Effector memory CD4-positive, alpha-beta T cell (primary cell): ENCODE measurements around the gene ACSM3.

Source experiments
- DNase-seq, 3 donors: peaks; one replicate each; pipeline ENCODE4 v3.0.0-alpha.2; 2020
- H3K27ac ChIP-seq: 2 replicates; pipeline ENCODE4 v1.7.0; 2013; ENCODE audit warnings: mild to moderate bottlenecking, low read length, moderate library complexity; ENCODE audit not compliant: insufficient read depth, poor library complexity, severe bottlenecking
- H3K27me3 ChIP-seq: replicated peaks from 2 replicates; pipeline ENCODE4 v1.7.0; 2013; ENCODE audit warnings: mild to moderate bottlenecking, low read length; ENCODE audit not compliant: insufficient read depth, control insufficient read depth, poor library complexity, severe bottlenecking
- H3K36me3 ChIP-seq: 2 replicates; pipeline ENCODE4 v1.7.0; 2013; ENCODE audit warnings: mild to moderate bottlenecking, low read length, moderate library complexity; ENCODE audit not compliant: control insufficient read depth, insufficient read depth
- H3K4me1 ChIP-seq: 2 replicates; pipeline ENCODE4 v1.7.0; 2013; ENCODE audit warnings: low read length, mild to moderate bottlenecking; ENCODE audit not compliant: control insufficient read depth, insufficient read depth, poor library complexity, severe bottlenecking
- H3K4me3 ChIP-seq: 2 replicates; pipeline ENCODE4 v1.7.0; 2013; ENCODE audit warnings: low read length, low read depth, mild to moderate bottlenecking; ENCODE audit not compliant: insufficient read depth, poor library complexity, severe bottlenecking
- H3K9me3 ChIP-seq: 2 replicates; pipeline ENCODE4 v1.7.0; 2013; ENCODE audit warnings: mild to moderate bottlenecking, low read length, moderate library complexity; ENCODE audit not compliant: control insufficient read depth

Gene ACSM3

DNA sequence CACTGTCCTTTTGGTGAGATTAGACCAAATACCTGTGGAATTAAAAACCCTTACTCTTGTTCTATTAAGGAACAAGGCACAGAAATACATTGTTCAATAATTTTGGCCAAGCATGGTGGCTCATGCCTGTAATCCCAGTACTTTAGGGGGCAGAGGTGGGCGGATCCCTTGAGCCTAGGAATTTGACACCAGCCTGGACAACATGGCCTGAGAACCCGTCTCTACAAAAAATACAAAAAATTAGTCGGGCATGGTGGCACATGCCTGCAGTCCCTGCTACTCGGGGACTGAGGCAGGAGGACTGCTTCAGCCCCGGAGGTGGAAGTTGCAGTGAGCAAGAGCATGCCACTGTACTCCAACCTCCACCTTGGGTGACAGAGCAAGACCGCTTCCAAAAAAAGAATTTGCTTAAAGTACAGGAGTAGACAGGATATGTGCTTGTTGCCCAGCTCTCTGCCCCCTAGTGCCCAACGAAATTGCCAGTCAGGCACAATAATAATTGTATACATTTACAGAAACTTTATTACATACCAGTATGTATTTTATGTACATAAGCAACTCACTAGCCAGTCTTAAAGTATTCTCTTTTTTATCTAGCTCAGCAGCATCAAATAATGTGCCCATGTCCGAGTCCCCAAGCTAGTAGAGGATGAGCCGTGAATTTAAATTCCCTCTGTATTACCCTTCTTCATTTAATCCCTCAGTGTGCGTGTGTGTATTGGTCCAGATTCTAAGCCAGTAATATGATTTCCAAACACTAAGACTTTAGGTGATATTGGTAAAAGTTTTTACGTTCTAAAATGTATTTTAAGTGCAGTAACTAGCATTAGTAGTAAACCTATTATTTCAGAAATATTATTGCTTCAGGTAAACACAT, 23.6 kb upstream of the ACSM3 start:
- Histone ChIP-seq H3K4me3 (peak overlapping the region; percentile 100), H3K36me3 (peaks cover 33% of the 10 kb centered on the region), H3K4me1 (peaks cover 5% of the 10 kb centered on the region), H3K27ac (peak overlapping the region; percentile 98), H3K27me3 (no peaks in the 10 kb centered on the region), H3K9me3 (no peaks in the 10 kb centered on the region)
- DNase-seq = no peak

DNA sequence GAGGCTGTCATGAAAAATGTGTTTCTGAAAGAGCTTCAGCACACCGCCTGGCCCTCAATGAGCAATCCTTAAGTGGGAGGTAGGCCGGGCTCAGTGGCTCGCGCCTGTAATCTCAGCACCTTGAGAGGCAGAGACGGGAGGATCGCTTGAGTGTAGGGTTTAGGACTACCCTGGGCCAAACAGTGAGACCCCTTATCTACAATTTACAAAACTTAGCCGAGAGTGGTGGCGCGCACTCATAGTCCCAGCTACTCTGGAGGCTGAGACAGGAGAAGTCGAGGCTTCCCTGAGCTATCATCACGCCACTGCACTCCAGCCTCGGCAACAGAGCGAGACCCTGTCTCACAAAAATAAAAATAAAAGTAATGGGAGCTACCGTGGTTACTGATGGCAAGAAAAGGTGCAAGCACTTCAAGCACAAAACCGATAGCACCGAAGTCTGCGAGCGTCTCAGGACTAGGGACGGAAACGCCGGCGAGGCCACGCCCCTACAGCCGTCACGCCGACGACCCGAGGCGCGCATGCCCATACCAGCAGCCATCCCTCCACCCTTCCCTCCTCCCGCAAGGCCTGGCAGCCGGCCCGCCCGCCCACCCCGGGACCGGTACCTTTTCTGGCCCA, 22.8 kb upstream of the ACSM3 start:
- H3K9me3 ChIP-seq = no peaks in the 10 kb centered on the region
- peak overlapping the region; percentile 100 for H3K4me3 ChIP-seq
- DNase-seq = peak; percentile 83 to 87 (median 84)
- peaks cover 26% of the 10 kb centered on the region for H3K36me3 ChIP-seq
- H3K4me1 ChIP-seq = peaks cover 5% of the 10 kb centered on the region
- no peaks in the 10 kb centered on the region for H3K27me3 ChIP-seq
- peak overlapping the region; percentile 98 for H3K27ac ChIP-seq

DNA sequence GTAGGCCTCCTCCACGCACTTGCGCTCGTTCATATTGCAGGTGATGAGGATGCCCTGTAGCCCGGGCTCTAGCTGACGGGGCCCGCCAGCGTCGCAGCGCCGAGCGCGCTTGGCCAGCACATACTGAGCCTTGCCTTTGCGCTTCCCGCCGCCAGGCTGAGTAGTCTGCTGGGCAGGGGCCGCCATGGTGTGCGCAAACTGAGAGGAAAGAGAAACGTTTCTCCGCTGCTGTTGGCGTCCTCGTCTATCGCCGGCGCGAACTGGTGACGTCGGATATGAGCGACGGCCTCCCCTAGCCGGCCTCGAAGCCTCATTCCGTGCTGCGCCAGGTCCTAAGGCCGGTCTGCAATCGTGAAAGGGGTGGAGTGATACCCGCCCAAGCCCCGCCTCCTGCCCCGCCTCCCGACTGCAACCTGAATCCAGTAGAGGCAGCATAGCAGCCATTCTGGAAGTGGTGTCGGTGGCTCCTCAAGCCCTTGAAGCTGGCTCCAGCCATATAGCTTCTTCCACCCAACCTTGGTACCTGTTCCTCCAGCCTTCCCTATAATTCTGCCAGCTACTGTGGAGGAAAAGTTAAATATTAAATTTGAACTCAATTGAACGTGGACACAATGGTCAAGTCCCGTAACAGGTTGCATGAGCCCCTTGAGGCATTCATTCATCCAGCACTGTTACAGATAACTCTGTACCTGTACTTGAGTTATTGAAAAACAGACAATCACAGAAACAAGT, 22.1 kb upstream of the ACSM3 start, which contains the start of gene THUMPD1:
TSS of gene THUMPD1 (minus strand) at position 265 of the 732 bp plus-strand sequence. CDS start at position 186, 79 bp downstream.
- H3K27me3 ChIP-seq = no peaks in the 10 kb centered on the region
- H3K36me3 ChIP-seq = peaks cover 18% of the 10 kb centered on the region
- peak; percentile 95 to 96 (median 95) for DNase-seq
- H3K9me3 ChIP-seq = no peaks in the 10 kb centered on the region
- H3K27ac ChIP-seq = peak within 1 kb of the TSS; percentile 98
- H3K4me3 ChIP-seq = peak within 1 kb of the TSS; percentile 100
- peaks cover 5% of the 10 kb centered on the region for H3K4me1 ChIP-seq

DNA sequence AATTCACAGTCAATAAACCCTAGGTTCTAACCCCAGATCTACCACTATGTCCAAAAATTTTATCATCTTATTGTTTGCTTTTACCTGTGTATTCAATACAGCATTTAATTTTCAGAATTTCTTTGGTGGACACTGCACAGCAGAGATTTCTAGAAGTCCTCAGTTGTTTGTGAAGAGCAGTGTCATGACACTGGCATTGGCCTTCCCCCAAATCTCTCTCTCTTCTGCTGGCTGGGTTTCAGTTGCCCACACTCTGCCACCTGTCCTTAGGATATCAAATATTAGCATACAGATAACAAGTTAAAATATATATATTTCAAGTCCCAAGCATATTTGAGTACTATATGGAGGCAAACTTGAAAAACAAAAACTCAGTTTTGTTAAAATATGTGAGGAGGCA, 20.2 kb upstream of the ACSM3 start:
- H3K27ac ChIP-seq = no peak overlapping the region
- no peaks in the 10 kb centered on the region for H3K27me3 ChIP-seq
- peaks cover under 1% of the 10 kb centered on the region for H3K36me3 ChIP-seq
- DNase-seq = no peak
- peaks cover 5% of the 10 kb centered on the region for H3K4me1 ChIP-seq
- peaks cover 6% of the 10 kb centered on the region for H3K9me3 ChIP-seq
- no peak overlapping the region for H3K4me3 ChIP-seq

DNA sequence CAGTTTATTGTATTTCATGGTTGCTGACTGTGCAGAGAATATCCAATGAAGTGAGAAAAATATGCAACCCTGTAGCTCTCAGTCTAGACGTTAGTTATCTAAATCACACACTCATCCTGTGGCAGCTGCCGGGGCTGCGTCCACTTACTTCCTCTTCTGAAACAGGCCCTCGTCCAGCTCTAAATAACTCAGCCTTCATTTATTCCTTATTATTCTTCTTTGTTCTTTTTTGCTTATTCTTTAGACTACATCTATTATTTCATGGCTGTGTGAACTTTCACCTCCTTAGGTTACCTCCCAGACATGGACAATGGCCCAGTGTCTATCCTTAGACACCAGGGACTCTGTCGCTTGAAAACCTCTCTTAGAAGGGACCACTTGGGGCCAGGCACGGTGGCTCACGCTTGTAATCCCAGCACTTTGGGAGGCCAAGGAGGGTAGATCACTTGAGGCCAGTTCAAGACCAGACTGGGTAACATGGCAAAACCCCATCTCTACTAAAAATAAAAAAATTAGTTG, 18.8 kb upstream of the ACSM3 start:
- Histone ChIP-seq H3K4me3 (no peak overlapping the region), H3K9me3 (peaks cover 6% of the 10 kb centered on the region), H3K36me3 (no peaks in the 10 kb centered on the region), H3K27ac (no peak overlapping the region), H3K4me1 (peaks cover 2% of the 10 kb centered on the region), H3K27me3 (no peaks in the 10 kb centered on the region)
- DNase-seq = no peak

DNA sequence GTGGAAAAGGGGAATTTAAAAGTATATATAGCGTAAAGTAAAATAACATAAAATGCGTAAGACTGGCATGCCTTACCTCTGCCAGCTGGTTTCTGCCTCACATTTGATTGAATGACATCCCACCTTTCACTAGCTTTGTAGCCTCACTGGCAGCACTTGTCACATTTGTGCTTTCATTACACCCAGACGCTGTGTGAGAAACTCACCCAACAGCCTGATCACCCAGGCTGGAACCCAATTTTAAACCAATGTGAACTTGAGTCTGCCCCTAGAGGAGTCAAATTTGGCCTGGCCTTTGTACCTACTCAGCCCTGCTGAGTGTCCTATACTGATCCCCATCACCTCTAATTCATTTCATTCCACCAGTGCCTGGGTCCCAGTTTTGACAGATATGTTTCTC, 17.4 kb upstream of the ACSM3 start:
- Histone ChIP-seq H3K27ac (no peak overlapping the region), H3K9me3 (peaks cover 6% of the 10 kb centered on the region)
- no peak for DNase-seq

DNA sequence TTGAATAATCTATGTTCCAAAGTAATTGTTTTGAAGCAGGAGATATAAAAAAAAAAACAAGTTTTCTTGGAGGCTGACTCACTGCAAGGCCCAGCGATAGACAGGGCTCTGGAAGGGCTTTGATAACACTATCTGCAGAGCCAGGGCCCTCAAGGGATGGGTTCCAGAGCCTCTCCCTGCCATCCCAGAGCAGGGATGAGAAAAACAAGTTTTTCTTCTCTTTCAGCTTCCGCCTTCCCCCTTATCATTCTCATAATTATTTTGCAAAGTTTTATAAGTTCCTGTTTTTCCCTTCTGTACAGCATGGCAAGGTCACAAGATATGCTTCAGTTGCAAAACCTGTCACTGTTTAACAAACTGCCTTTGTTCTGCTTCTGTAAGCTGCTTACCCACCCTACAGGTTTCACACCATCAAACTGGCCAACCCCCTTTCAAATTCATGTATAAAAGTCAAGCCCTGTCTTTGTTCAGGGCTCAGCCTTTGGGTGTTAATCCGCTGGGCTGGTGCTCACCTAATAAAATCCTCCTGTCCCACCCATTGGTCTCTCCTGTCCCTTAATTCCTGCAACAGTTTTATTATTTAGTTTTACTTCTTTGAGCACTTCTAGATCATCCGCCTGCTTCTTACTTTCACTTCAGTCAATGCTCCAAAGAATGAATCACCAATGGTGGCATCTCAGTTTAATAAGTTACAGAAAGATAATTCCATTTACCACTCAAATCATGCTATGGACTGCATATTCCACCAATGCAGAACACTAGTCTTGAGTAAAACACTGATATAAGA, 16.6 kb upstream of the ACSM3 start:
- Histone ChIP-seq H3K36me3 (no peaks in the 10 kb centered on the region), H3K4me3 (no peak overlapping the region), H3K4me1 (no peaks in the 10 kb centered on the region), H3K27ac (no peak overlapping the region), H3K27me3 (no peaks in the 10 kb centered on the region), H3K9me3 (peaks cover 6% of the 10 kb centered on the region)
- no peak for DNase-seq

More for the DNA sequence above, 17.4 kb upstream of the ACSM3 start:
- Histone ChIP-seq H3K27me3 (no peaks in the 10 kb centered on the region), H3K4me1 (no peaks in the 10 kb centered on the region), H3K4me3 (no peak overlapping the region), H3K36me3 (no peaks in the 10 kb centered on the region)

DNA sequence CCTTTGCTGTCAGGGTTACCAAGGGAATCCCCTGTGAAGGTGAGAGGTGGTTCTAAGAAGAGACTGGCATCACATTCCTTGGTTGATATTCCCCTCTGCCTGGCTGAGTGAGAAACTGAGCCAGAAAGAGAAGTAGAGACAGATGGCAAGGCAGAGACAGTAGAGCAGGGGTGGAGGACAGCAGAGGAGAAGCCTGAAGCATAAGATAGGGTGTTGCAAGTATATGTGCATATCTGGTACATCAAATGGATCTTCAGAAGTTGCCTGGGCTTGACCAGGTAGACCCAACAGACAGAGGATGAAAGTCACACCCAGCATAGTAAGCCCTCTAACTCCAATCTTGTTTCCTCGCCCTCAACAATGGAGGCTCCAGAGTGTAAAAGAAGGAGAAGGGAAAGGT, 14.3 kb upstream of the ACSM3 start:
- H3K4me1 ChIP-seq = no peaks in the 10 kb centered on the region
- peaks cover 6% of the 10 kb centered on the region for H3K9me3 ChIP-seq
- no peak overlapping the region for H3K4me3 ChIP-seq
- H3K36me3 ChIP-seq = no peaks in the 10 kb centered on the region
- H3K27ac ChIP-seq = no peak overlapping the region
- no peak for DNase-seq
- H3K27me3 ChIP-seq = no peaks in the 10 kb centered on the region

DNA sequence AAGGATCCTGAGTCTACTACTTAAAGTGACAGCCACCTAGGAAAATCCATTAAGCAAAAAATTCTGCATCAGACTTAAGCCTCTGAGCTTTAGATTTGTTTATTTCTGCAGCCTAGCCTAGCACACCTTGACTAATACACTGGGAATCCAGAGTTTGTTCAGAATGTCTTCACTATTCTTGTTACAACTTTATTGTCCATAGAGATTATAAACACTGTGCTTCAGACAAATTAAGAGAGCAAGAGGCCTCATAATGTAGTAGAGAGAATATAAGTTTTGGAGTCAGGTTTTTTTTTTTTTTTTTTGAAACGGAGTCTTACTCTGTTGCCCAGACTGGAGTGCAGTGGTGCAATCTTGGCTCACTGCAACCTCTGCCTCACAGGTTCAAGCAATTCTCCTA, 13.3 kb upstream of the ACSM3 start:
- Histone ChIP-seq H3K27me3 (no peaks in the 10 kb centered on the region), H3K27ac (no peak overlapping the region), H3K4me1 (no peaks in the 10 kb centered on the region), H3K4me3 (no peak overlapping the region), H3K9me3 (peaks cover 6% of the 10 kb centered on the region), H3K36me3 (no peaks in the 10 kb centered on the region)
- no peak for DNase-seq
